IMR-90 (cell line): ENCODE data around the gene EID2B.

Experiments
- CEBPB ChIP-seq: IDR thresholded peaks from 2 replicates; pipeline ENCODE4 v1.6.1; 2012; ENCODE audit warnings: low read depth, low read length, improper control_type of control experiment
- MAZ ChIP-seq: IDR thresholded peaks from 2 replicates; pipeline ENCODE4 v1.6.1; 2012; ENCODE audit warnings: low read depth, mild to moderate bottlenecking, low read length, improper control_type of control experiment, moderate library complexity, borderline replicate concordance
- POLR2A ChIP-seq: IDR thresholded peaks from 2 replicates; pipeline ENCODE4 v1.6.1; 2012; ENCODE audit warnings: mild to moderate bottlenecking, low read depth, low read length
- RAD21 ChIP-seq: IDR thresholded peaks from 2 replicates; pipeline ENCODE4 v1.6.1; 2012; ENCODE audit warnings: low read length, improper control_type of control experiment
- RCOR1 ChIP-seq: IDR thresholded peaks from 2 replicates; pipeline ENCODE4 v1.6.1; 2012; ENCODE audit warnings: mild to moderate bottlenecking, low read length, improper control_type of control experiment; ENCODE audit not compliant: insufficient replicate concordance
- RFX5 ChIP-seq: IDR thresholded peaks from 2 replicates; pipeline ENCODE4 v1.8.0; 2012; ENCODE audit warnings: low read depth, mild to moderate bottlenecking, low read length, moderate library complexity
- TF ChIP-seq, protein P1 (sequence below): conservative IDR thresholded peaks from 2 replicates; pipeline ENCODE4 v1.5.1; 2012; ENCODE audit warnings: mild to moderate bottlenecking, low read depth, low read length, improper control_type of control experiment

DNA sequence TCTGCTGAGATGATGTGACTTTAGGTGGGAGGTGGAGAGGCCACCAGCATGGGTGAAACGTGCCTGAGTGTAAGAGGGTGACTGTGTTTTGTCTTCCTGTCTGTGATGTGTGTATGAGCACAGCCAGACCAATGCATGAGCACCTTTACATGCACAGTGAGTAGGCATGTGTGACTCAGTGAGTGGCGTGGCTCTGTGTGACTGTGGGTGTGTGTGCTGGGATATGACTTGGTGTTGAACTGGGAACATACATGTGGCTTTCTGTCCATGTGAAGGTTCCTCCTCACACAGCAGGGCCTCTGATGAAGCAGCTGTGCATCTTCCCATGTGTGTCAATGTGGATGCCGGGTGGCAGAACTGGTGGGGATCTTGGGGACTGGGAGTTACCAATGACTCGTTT is 49.8 kb upstream of the EID2B start:
- TF ChIP-seq RFX5: no peak
- TF ChIP-seq, protein P1, sequence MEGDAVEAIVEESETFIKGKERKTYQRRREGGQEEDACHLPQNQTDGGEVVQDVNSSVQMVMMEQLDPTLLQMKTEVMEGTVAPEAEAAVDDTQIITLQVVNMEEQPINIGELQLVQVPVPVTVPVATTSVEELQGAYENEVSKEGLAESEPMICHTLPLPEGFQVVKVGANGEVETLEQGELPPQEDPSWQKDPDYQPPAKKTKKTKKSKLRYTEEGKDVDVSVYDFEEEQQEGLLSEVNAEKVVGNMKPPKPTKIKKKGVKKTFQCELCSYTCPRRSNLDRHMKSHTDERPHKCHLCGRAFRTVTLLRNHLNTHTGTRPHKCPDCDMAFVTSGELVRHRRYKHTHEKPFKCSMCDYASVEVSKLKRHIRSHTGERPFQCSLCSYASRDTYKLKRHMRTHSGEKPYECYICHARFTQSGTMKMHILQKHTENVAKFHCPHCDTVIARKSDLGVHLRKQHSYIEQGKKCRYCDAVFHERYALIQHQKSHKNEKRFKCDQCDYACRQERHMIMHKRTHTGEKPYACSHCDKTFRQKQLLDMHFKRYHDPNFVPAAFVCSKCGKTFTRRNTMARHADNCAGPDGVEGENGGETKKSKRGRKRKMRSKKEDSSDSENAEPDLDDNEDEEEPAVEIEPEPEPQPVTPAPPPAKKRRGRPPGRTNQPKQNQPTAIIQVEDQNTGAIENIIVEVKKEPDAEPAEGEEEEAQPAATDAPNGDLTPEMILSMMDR: no peak
- no peak for TF ChIP-seq MAZ
- no peak for TF ChIP-seq POLR2A
- no peak for TF ChIP-seq RAD21
- TF ChIP-seq CEBPB: no peak
- no peak for TF ChIP-seq RCOR1
